ENCODE results near the gene TAF4B.

The TAF4B gene

DNA sequence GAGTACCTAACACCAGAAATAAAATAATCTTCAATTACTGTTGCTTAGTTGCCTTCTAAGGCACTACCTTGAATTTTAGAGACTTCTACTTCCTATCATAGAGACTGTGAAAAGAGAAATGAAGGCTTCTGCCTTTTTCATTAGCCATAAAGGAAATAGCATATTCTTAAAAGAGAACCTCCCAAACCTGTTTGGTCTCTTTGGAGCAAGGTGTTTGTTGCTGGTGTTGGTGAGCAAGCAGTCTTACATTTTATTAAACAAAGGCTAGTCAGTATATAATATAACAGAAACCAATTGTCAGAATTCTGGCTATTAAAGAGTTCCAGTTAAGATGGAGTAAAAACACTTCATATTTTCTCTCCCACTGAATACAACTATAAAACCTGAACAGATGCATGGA lies 116.4 kb downstream of the TAF4B start:
- DNase-seq (ENCODE audit: low spot score): no peak
- TF ChIP-seq, protein P1, sequence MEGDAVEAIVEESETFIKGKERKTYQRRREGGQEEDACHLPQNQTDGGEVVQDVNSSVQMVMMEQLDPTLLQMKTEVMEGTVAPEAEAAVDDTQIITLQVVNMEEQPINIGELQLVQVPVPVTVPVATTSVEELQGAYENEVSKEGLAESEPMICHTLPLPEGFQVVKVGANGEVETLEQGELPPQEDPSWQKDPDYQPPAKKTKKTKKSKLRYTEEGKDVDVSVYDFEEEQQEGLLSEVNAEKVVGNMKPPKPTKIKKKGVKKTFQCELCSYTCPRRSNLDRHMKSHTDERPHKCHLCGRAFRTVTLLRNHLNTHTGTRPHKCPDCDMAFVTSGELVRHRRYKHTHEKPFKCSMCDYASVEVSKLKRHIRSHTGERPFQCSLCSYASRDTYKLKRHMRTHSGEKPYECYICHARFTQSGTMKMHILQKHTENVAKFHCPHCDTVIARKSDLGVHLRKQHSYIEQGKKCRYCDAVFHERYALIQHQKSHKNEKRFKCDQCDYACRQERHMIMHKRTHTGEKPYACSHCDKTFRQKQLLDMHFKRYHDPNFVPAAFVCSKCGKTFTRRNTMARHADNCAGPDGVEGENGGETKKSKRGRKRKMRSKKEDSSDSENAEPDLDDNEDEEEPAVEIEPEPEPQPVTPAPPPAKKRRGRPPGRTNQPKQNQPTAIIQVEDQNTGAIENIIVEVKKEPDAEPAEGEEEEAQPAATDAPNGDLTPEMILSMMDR (IDR thresholded peaks at IDR 0.05; ENCODE audit: extremely low read depth, missing control alignments): no peak

DNA sequence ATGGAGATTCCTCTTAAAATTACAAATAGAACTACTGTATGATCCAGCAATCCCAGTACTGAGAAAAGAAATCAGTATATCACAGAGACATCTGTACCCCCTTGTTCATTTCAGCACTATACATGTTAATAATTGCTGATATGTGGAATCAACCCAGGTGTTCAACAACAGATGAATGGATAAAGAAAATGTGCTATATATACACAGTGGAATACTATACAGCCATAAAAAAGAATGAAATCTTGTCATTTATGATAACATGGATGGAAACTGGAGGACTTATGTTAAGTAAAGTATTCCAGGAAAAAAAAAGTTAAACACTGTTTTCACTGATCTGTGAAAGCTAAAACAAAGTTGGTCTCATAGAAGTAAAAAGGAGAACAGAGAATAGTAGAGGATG lies 124.7 kb downstream of the TAF4B start:
- TF ChIP-seq, protein P1 (IDR thresholded peaks at IDR 0.05; ENCODE audit: extremely low read depth, missing control alignments): no peak
- no peak for DNase-seq (ENCODE audit: low spot score)

DNA sequence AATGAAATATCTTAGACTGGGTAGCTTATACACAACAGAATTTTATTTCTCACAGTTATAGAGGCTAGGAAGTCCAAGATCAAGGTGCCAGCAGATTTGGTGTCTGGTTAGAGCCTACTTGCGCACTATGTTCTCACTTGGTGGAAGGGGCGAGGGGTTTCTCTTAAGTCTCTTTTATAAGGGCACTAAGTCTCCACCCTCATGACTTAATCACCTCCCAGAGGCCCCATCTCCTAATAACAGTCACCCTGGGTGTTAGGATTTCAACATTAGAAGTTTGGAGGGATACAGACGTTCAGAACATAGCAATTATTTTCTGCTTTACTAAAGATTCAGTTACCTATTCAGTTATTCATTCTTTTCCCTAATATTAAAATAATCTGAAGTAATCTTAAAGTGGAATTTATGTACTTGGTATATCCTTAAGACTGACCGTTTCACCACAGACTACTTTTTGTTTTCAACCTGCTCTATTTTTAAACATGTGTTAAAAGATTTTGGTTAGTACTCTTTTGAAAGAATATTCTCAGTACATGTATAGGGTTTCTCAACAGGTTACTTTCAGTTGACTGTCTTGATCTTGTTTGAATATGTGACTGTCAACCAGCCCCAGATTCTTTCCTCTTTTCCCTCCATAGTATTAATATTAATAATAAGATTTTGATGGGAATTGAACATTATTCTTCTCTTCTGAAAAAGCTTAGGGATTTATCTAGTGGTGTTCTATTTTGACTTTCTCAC lies 130.0 kb downstream of the TAF4B start:
- TF ChIP-seq, protein P1 (IDR thresholded peaks at IDR 0.05; ENCODE audit: extremely low read depth, missing control alignments): no peak
- DNase-seq (ENCODE audit: low spot score): peak; percentile 10

DNA sequence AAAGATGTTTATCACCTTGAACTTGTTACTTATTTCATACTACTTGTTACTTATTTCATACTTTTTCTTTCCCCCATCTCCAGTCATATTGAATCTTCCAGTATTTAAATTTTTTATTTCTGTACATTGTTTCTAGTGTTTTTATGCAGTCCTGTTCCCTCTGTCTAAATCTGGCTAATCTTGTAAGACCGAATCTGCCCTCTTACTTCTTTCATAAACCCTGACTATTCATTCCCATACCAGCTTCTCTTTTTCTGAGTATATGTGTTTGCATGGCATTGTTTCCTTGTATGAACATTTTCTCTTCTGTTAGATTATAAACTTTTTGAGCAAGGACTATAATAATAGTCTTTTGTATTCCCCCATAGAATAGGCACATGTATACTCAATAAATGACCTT lies 131.7 kb downstream of the TAF4B start:
- TF ChIP-seq, protein P1 (IDR thresholded peaks at IDR 0.05; ENCODE audit: extremely low read depth, missing control alignments): no peak
- DNase-seq (ENCODE audit: low spot score): no peak

DNA sequence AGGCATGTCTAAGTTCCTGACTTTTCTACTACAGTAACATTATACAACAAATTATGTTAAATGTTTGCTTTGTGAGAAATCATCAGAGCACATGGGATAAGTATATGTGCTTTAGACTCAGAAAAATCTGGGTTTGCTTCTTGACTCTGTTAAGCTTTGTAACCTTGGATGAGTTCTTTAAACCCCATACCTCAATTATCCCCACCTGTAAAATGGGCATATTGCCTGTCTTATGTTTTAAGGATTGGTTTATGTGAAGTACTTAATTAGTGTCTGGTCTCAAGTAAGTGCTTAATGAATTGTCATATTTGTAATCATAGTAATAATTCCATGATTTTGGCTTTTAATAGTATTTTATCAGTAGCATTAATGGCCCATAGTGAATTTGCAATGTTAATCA lies 135.8 kb downstream of the TAF4B start:
- no peak for DNase-seq (ENCODE audit: low spot score)
- TF ChIP-seq, protein P1 (IDR thresholded peaks at IDR 0.05; ENCODE audit: extremely low read depth, missing control alignments): no peak

DNA sequence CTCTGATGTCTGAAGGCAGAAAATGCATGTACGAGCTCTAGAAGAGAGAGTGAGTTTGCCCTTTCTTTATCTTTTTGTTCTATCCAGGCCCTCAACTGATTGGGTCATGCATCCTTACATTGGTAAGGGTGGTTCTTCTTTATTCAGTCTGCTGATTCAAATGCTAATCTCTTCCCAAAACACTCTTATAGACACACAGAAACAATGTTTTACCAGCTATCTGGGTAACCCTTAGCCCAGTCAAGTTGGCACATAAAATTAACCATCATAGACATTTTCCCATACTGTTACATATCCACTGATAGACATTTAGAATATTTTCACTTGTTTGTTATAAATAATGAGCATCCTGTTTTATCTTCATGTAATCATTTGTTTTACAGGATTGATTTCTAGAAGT lies 141.2 kb downstream of the TAF4B start:
- no peak for DNase-seq (ENCODE audit: low spot score)
- TF ChIP-seq, protein P1 (IDR thresholded peaks at IDR 0.05; ENCODE audit: extremely low read depth, missing control alignments): no peak

DNA sequence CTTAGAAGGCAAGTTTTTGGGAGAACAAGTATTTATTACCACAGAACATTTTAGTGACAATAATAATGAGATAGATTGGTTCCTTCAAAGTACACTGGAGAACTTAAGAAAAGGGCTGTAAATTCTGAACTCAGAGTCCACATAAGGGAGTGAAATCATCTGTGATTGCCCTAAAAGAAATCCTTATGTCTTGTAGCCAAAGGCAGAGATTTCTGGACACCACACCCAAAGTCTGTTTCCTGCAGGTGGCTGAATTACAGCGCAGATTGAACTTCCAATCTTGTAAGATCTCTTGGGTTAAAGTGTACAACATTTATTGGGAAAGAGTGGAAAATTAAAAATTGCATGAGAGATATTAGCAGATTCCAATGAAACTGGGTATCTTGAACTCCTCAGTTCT lies 143.8 kb downstream of the TAF4B start:
- TF ChIP-seq, protein P1 (IDR thresholded peaks at IDR 0.05; ENCODE audit: extremely low read depth, missing control alignments): no peak
- DNase-seq (ENCODE audit: low spot score): no peak

All from GM20000 (cell line).